ENCODE measurements around the gene LDHAL6B. TPM values are rescaled to one million over a fixed set of nuclear protein-coding genes. Genes with fewer than 3 reads are reported as not detected.

Gene LDHAL6B
- polyA plus RNA-seq, 1 experiment = not detected

- no peak for DNase-seq (ENCODE audit: low read depth, low spot score)
- TF ChIP-seq, protein P1, sequence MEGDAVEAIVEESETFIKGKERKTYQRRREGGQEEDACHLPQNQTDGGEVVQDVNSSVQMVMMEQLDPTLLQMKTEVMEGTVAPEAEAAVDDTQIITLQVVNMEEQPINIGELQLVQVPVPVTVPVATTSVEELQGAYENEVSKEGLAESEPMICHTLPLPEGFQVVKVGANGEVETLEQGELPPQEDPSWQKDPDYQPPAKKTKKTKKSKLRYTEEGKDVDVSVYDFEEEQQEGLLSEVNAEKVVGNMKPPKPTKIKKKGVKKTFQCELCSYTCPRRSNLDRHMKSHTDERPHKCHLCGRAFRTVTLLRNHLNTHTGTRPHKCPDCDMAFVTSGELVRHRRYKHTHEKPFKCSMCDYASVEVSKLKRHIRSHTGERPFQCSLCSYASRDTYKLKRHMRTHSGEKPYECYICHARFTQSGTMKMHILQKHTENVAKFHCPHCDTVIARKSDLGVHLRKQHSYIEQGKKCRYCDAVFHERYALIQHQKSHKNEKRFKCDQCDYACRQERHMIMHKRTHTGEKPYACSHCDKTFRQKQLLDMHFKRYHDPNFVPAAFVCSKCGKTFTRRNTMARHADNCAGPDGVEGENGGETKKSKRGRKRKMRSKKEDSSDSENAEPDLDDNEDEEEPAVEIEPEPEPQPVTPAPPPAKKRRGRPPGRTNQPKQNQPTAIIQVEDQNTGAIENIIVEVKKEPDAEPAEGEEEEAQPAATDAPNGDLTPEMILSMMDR (IDR thresholded peaks at IDR 0.05; ENCODE audit: low read depth, low read length) = no peak
- Histone ChIP-seq H3K27ac (ENCODE audit: low read depth, low read length) (peak overlapping the region; percentile 81), H3K27me3 (ENCODE audit: control insufficient read depth, insufficient read depth, low read length) (no peaks in the 10 kb centered on the region), H3K9me3 (ENCODE audit: control insufficient read depth, insufficient read depth, low read length) (peaks cover 5% of the 10 kb centered on the region; the same call in 1 of the 2 replicates), H3K4me3 (ENCODE audit: low read depth, low read length) (no peak overlapping the region)
- ChIA-PET CTCF (interaction anchor here (1.3 kb wide), 1 partner anchor 352 kb away, joined by 4 read pairs; no protein-coding TSS in a partner anchor), POLR2A (no interaction called here)
Observed at GRCh38 chr15:59176653-59177316, 29.9 kb upstream of the LDHAL6B start.

DNA sequence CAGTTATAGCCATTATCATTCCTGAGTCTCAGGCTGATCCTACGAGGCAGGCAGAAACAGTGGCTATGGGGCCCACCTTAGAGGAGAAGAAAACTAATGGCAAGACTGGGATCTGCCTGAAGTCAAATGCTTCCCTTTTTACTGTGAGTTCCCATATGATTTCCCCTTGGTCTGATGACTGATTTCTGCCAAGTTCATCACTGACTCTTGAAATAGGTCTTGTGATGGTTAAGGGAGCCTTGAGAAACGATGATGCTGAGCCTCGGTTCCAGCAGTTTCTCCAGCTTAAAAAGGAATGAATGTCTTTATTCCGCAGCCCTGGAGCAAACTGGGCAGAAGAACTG, 29.4 kb upstream of the LDHAL6B start:
- Histone ChIP-seq H3K9me3 (ENCODE audit: control insufficient read depth, insufficient read depth, low read length) (peaks cover 10% of the 10 kb centered on the region), H3K27me3 (ENCODE audit: control insufficient read depth, insufficient read depth, low read length) (no peaks in the 10 kb centered on the region), H3K27ac (ENCODE audit: low read depth, low read length) (no peak overlapping the region), H3K4me3 (ENCODE audit: low read depth, low read length) (no peak overlapping the region)
- TF ChIP-seq, protein P1 (IDR thresholded peaks at IDR 0.05; ENCODE audit: low read depth, low read length) = no peak
- POLR2A ChIA-PET = no interaction called here
- CTCF ChIA-PET = interaction anchor here (1.3 kb wide), 1 partner anchor 352 kb away, joined by 4 read pairs; no protein-coding TSS in a partner anchor
- no peak for DNase-seq (ENCODE audit: low read depth, low spot score)

DNA sequence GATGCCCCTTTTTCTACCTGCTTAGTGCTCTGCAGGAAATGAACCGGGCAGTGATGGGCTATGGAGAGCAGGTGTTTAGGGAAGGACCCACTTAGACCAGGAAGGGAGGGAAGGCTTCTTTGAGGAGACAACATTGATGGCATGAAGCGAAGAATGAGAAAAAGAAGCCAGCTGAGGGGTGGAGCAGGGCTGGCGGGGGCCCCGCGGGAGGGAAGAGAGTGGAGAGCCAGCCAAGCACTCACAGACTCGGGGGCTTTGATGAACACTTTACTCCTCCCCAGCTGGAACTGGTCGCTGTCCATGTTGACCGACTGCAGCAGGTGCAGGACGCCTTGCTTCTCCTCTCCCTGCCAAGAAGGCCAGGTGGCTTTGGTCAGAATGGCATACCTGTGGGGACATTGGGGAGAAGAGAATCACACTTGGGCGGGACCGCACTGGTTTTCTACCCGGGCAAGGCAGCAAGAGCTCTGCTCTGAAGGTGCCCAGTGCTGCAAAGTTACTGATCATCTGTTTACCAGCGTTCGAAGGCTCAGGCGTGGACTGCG, 28.4 kb upstream of the LDHAL6B start:
- Histone ChIP-seq H3K9me3 (ENCODE audit: control insufficient read depth, insufficient read depth, low read length) (peaks cover 18% of the 10 kb centered on the region), H3K27ac (ENCODE audit: low read depth, low read length) (no peak overlapping the region), H3K27me3 (ENCODE audit: control insufficient read depth, insufficient read depth, low read length) (no peaks in the 10 kb centered on the region), H3K4me3 (ENCODE audit: low read depth, low read length) (no peak overlapping the region)
- CTCF ChIA-PET = interaction anchor here (1.3 kb wide), 1 partner anchor 351 kb away, joined by 4 read pairs; no protein-coding TSS in a partner anchor
- TF ChIP-seq, protein P1 (IDR thresholded peaks at IDR 0.05; ENCODE audit: low read depth, low read length) = no peak
- no peak for DNase-seq (ENCODE audit: low read depth, low spot score)
- POLR2A ChIA-PET = no interaction called here

DNA sequence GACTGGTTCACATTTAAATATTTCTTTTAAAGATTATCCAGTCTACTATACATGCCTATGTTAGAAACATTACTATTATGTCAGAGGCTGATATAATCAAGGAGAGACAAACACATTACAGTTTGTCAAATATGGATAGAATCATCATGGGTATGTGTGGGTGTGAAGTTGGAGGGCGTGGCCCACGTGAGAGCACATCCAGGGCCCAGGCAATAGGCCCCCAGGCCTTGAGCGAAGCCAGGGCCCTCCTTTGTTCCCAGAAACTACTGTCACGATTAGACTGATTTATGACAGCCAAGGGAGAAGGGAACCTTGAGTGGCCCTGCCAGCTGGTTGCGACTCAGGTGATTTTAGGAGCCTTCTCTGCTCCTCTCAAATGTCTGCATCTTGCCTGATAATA, 26.9 kb upstream of the LDHAL6B start:
- Histone ChIP-seq H3K9me3 (ENCODE audit: control insufficient read depth, insufficient read depth, low read length) (peaks cover 18% of the 10 kb centered on the region), H3K4me3 (ENCODE audit: low read depth, low read length) (no peak overlapping the region), H3K27me3 (ENCODE audit: control insufficient read depth, insufficient read depth, low read length) (no peaks in the 10 kb centered on the region), H3K27ac (ENCODE audit: low read depth, low read length) (no peak overlapping the region)
- ChIA-PET POLR2A (no interaction called here), CTCF (interaction anchor here (0.7 kb wide), 1 partner anchor 672 kb away, joined by 3 read pairs; no protein-coding TSS in a partner anchor)
- no peak for DNase-seq (ENCODE audit: low read depth, low spot score)
- TF ChIP-seq, protein P1 (IDR thresholded peaks at IDR 0.05; ENCODE audit: low read depth, low read length) = no peak

- no peak for DNase-seq (ENCODE audit: low read depth, low spot score)
- TF ChIP-seq, protein P1 (IDR thresholded peaks at IDR 0.05; ENCODE audit: low read depth, low read length) = no peak
- ChIA-PET POLR2A (no interaction called here), CTCF (no interaction called here)
- Histone ChIP-seq H3K9me3 (ENCODE audit: control insufficient read depth, insufficient read depth, low read length) (peaks cover 18% of the 10 kb centered on the region), H3K27ac (ENCODE audit: low read depth, low read length) (no peak overlapping the region), H3K4me3 (ENCODE audit: low read depth, low read length) (no peak overlapping the region), H3K27me3 (ENCODE audit: control insufficient read depth, insufficient read depth, low read length) (no peaks in the 10 kb centered on the region)
Observed at GRCh38 chr15:59180945-59181600, 25.6 kb upstream of the LDHAL6B start.

Data from AG04450 (cell line).